GM04504 (cell line): Measurements from ENCODE around the gene AEN.
A peak's percentile ranks its signal among the peaks of the same experiment; 100 is the strongest.

Experiments used
- DNase-seq: peaks from one replicate; pipeline ENCODE4 v3.0.0-alpha.2; 2012; ENCODE audit warnings: low read depth

The AEN gene

DNA sequence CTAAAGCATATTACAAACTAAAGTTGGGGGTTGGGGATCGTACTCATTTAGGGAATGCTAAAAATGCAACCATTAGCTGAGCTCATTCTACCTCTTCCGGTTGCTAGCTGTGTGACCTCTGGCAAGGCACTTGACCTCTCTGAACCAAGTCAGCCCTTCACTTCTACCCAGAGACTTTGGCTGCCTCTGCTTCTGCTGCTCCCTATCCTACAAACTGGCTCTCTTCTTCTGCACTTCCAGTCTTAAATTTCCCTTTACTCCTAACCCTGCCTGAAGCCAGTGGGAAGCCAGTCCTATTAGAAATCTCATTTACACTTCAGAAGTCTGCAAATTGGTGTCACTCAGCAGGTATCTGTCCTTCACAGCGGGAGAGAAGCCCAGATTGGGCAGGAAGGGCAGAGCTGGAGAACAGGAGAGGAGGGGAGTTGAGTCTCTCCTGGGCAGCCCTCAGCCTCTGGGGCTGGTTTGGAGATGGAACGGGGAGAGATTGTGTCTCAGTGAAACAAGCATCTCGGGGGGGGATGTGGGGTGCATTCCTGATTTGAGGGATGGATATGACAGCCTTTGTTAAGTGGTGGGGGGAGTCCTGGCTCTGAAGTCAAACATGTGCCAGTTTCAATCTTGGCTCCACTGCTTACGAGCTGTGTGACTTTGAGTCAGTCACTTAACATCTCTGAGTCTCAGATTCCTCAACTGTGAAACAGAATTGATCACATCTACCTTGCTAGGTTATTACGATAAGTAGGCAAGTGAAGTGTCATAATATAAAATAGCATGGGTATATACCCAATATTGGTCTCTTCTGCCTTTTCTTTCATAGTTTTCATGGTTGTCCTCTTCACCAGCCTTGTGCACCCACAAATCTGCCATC lies 7.8 kb upstream of the AEN start:
- no peak for DNase-seq

DNA sequence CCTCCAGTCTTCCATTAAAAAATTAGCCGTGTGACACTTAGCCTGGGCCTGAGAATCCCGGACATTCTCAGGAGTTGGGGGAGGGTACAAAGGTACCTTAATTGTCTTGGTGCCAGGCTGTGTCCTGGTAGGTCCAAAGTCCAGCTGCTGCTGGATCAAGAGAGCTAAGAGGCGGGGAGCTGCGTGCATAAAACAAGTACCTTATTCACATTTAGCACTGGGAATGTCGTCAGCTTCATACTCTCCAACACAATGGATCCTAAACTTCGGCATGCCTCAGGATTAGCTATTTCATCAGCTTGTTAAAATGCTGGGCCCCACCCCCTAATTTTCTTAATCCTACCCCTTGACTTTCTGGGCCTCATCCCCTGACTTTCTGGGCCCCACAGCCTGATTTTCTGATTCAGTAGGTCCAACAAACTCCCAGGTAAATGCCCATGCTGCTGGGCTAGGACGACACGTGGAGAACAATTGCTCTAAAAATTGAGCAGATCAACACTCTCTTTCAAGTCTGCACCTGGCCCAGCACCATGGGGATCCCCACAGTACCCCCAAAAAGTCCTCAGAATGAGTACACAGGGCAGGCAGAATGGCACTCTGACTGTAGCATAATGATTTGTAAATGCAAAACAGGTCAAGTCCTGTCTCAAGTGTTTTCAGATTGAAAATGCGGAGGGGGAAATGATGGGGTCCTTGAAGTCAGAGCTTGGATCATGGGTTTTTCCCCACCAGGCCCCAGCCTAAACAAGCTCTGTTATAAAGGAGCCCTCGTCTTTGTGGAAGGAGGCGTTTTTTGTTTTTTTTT lies 5.6 kb upstream of the AEN start:
- no peak for DNase-seq

DNA sequence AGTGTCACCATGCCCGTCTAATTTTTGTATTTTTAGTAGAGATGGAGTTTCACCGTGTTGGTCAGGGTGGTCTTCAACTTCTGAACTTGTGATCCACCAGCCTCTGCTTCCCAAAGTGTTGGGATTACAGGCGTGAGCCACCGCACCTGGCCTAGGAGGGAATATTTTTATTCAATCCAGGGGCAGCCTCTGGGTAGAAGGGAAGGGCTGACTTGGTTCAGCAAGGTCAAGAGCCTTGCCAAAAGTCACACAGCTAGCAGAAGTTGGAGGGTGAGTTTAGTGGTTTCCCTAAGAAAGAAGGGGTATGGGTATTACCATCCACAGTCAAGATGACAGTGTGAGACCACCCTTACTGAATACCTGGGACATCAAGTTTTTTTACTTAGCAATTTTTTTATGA lies 4.9 kb upstream of the AEN start:
- DNase-seq: no peak

DNA sequence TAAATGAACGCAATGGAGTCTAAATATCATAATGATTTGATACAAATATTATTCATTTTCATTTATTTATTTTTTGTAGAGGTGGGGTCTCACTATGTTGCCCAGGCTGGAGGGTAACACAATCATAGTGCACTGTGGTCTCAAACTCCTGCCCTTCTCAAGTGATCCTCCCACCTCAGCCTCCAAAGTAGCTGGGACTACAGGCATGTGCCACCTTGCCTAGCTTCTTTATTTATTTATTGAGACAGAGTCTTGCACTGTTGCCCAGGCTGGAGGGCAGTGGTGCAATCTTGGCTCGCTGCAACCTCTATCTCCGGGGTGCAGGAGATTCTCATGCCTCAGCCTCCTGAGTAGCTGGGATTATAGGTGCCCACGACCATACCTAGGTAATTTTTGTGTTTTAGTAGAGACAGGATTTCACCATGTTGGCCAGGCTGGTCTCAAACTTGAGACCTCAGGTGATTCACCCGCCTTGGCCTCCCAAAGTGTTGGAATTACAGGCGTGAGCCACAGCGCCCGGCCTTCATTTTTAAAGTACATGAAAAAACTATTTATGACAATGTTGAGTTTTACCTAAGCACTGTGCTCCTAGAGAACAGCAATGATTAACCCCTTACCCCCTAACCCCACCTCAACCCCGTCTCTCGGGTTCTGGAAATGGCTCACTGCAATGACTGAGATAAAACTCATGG lies 4.0 kb upstream of the AEN start:
- DNase-seq: no peak

DNA sequence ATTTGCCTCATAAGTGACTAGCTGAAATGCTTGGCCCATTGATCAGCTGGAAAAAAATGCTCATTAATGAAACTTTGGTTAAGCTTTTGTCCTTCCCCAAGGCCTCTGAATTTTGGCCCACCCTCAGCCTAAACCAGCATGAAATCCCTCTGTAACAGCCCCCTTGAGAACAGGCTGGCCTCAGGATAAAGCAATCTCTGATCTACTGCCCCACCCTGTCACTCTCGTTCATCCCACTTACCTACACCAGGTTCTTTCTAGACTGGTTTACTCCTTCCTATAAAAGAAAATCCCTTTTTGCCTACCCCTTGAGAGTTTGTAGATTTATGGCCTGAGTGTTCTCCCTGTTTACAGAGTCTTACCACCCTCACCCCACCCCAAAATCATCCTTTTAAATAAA lies 3.4 kb upstream of the AEN start:
- DNase-seq: no peak

DNA sequence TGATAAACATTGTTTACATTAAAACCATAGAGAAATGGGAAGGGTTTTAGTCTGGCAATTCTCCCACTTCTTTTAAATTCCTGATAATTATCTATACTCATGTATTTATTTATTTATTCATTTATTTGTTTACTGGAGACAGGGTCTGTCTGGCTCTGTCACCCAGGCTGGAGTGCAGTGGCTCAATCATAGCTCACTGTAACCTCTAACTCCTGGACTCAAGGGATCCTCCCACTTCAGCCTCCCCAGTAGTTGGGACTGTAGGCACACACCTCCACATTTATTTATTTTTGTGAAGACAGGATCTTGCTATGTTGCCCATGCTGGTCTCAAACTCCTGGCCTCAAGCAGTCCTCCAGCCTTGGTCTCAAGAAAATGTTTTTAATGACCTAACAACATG lies 2.5 kb upstream of the AEN start:
- no peak for DNase-seq

DNA sequence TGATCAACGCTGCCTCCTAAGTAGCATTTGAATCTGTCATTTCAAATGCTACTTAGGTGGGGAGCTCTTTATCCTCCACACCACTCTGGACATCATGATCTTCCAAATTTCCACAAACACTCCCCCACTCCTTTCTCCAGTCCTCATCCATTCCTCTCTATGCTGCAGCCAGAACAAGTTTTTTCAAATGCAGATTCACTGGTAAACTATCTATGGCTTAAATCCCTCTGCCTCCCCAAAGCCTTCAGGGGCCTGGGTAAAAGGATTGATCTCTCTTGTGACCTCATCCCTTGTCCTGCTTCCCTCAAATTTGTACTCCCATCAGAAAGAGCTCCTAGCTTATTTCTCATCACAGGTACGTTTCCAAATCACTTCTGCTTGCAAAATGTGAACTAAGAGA lies 1.3 kb upstream of the AEN start:
- no peak for DNase-seq

DNA sequence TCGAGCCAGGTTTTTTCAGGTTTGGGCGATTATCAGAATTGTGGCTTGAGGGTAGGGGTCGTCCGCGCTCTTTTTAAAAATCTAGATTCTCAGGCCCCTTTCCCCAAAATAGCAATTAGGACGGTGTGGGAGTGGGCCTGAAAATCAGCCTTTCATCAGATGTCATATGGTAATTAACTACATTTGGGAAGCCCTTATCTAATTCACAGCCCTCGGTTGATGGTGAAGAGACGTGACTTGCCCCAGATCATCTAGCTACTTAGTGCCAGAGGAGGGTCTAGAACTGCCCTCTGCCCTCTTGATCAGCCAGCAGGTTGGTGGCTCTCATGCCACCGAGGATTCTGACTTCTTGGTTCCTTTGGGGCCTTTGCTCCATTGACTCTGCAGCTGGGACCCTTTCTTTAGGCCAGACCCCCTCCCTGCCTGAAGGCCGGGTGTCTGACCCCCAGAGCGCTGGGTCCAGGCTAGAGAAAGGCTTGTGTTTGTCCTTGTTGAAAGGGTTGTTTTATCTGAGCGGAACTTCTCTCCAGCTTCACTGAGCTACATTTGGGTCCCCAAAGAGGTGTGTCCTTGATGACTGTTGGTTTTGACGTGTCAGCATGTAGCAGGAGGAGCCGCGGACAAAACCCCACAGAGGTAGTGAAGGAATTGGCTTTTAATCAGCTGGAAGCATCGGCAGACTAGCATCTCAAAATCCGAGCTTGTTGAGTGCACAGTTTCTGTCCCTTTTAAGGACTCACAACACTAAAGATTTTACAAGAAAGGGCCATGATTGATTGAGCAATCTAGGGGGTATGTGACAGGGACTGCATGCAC lies 857 bp downstream of the AEN start:
- DNase-seq: no peak

DNA sequence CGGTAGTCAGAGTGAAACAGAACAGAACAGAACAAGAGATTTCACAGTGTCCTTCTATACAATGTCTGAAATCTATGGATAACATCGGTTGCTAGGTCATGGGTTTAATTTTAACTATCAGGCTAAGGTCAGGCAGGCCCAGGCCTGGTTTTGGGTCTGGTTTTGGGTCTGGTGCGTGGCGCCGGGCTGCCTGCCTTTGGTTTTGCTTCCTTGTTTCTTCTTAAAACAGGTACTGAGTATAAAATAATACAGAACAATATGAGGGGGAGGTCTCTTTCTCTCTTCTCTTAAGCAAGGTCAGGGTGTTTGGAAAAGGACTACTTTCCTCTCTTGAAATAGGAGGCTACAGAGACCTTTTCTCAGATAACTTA lies 1.4 kb downstream of the AEN start:
- DNase-seq: no peak

DNA sequence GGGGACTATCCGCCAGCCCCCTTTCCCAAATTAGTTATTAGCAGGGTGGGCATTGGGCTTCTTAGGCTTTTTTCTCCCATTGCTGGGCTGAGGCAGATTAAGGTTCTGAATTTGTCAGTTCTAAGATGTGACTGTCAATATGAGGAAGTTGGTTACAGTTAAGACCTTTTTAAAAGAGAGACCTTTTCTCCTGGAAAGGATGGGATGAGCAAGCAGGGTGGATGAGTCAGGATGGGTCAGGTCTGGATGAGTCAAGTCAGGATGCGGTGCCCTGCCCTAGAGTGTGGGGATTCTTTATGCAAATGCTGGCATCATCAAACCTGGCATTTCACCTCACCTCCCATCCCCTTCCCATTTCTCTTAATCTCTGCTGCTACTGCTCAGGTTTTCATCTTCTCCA lies 1.9 kb downstream of the AEN start:
- peak; percentile 64 for DNase-seq

DNA sequence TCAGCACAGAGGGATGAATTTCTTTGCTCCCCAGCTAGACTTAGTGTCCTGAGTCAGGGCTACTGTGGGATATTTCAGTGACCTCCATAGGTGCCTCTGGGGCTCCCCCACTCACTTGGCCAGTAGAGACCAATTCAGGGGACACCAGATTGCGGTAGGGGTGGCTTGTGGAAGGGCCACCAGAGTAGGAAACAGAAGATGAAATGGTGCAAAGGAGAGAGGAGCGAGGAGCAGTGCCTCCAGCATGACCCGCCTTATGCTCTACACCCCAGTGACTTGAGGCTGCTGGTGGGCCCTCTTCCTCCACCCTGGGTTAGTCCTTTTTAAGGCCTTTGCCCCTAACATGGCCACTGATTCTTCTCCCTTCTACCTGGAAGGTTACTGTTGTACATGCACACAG lies 2.5 kb downstream of the AEN start:
- DNase-seq: no peak

DNA sequence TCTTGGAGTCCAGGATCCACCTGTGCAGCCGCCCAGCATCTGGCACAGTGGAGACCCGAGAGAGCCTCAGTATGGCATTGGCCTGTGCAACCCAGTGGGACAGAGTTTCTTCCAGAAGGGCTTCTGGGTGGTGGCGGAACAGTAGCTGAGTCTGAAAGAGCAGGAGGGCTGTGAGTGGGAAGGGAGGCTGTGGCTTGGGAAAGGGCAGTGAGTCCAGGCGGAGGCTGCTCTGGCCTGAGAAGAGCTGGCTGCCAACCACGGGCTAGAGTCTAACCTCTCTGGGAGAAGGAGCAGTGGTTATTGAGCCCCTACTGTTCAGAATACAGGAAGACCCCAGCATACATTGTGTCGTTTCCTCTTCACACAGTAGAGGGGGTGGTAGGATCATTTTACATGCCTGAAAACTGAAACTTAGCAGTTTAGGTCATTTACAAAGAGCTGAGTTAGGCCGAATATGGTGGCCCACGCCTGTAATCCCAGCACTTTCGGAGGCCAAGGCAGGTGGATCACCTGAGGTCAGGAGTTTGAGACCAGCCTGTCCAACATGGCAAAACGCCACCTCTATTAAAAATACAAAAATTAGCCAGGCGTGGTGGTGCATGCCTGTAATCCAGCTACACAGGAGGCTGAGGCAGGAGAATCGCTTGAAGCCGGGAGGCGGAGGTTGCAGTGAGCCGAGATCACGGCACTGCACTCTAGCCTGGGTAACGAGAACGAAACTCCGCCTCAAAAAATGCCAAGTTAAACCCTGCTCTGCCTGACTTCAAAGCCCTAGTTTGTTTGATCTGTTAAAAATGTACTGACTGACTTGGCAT lies 3.2 kb downstream of the AEN start:
- DNase-seq: no peak

DNA sequence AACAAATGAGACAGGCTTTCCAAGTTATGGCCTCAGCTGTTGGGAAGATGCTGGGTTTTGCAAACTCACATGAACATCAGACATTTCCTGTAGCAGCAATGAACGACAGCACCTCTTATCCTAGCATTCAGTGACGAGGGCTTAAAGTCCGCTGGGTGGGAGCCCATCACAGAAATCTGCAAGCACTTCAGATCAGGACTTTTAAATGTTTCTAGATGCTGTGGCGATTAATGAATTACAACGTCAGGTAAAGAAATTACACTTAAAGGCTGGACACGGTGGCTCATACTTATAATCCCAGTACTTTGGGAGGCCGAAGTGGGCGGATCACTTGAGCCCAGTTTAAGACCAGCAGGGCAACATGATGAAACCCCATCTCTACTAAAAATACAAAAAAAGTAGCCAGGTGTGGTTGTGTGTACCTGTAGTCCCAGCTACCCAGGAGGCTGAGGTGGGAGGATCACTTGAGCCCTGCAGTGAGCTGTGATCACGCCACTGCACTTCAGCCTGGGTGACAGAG lies 3.9 kb downstream of the AEN start:
- DNase-seq: no peak

DNA sequence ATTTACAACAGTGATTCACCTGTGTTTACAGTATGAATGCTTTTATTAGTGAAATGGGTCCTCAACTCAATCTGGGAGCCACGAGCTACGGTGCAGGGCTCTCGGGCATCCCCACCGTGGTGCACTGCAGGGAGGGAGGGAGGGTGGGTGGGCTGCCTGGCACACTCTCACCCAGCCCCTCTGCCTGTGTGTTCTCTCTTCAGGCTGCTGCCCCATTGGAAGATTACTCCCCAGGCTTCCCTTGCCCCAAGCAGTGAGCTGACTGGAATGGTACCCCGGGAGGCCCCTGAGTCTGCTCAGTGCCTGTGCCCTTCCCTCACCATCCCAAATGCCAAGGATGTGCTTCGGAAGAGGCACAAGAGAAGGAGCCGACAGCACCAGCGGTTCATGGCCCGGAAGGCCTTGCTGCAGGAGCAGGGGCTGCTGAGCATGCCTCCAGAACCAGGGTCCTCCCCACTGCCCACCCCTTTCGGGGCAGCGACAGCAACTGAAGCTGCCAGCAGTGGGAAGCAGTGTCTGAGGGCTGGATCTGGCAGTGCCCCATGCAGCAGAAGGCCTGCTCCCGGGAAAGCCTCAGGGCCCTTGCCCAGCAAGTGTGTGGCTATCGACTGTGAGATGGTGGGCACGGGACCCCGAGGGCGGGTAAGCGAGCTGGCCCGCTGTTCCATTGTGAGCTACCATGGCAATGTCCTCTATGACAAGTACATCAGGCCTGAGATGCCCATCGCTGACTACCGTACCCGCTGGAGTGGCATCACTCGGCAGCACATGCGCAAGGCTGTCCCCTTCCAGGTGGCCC lies 5.0 kb downstream of the AEN start:
- DNase-seq: no peak

DNA sequence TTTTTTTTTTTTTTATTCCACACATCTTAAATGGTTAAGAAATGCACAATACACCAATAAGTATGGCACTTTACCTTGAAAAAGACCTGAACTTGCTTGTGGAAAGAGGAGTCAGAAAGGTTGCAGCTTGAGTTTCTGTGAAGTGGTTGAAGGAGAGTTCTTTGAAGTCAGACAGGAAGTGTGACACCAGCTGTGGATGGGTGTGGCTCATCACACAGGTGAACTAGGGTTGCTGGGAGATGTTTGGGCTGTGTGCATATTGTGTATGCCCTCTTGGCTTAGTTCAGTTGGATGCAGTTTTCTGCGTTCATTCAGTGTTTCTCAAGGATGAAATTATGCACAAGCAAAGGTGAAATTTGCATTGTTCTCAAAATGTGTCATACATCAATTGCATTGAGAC lies 6.3 kb downstream of the AEN start:
- DNase-seq: no peak

DNA sequence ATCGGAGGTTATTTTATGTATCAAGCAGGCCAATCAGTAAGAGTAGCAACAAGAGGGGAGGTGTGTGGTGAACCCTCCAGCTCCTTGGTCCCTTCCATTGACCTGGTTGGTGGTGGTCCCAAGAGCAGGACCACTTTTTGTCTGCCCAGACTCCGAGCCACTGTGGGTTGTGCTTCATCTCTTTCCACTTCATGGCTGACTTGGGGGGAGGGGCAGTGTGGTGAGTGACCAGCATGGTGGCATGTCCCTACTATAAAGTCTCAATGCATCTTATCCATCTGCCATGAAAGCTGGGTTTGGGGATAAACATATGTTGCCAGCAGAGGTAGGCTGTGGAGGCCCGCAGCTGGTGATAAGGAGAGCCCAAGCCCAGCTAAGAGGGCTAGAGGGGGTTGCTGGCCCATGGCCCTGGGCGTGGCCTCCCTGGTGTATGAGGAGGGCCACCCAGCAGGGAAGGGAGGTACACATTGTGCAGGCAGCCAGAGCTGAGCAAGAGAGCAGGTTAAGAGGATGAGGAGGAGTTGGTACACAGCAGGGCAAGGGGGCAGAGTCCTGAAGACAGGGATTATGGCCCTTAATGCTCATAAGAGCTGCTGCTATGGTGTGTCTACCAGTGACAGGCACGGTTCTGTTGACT lies 7.0 kb downstream of the AEN start:
- DNase-seq: no peak

DNA sequence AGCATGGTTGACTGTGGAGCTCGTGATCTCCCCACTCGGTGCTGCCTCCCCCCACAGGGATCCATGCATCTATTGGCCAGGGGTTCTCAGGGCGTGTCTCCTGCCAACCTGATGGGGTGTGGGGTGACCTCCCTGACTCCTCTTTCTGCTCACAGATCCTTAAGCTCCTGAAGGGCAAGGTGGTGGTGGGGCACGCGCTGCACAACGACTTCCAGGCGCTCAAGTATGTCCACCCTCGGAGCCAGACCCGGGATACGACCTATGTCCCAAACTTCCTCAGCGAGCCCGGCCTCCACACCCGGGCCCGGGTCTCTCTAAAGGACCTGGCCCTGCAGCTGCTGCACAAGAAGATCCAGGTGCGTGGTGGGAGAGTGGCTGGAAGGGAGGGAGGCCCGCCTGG lies 7.9 kb downstream of the AEN start:
- DNase-seq: no peak

DNA sequence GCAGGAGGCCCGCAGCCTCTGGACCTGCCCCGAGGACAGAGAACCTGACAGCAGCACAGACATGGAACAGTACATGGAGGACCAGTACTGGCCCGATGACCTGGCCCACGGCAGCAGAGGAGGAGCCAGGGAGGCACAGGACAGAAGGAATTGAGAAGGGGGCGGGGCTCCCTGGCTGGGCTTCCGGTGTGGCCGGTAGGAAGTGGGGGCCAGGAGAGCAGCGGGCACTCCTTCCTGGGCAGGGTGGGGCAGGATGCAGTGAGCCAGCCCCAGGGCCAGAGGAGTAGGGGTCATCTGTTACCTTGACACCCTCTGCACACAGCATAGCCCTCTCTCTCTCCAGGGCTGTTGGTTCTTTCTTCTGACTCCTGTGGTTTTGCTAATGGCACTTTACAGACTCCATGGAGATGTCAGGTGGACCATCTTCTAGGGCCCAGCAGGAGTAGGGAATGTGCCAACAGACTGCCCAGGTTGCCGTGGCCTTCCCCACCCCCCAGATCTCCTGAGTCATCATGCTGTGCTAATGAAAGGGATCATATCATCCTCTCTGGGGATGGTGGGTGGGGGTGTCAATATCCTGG lies 9.1 kb downstream of the AEN start:
- DNase-seq: no peak

DNA sequence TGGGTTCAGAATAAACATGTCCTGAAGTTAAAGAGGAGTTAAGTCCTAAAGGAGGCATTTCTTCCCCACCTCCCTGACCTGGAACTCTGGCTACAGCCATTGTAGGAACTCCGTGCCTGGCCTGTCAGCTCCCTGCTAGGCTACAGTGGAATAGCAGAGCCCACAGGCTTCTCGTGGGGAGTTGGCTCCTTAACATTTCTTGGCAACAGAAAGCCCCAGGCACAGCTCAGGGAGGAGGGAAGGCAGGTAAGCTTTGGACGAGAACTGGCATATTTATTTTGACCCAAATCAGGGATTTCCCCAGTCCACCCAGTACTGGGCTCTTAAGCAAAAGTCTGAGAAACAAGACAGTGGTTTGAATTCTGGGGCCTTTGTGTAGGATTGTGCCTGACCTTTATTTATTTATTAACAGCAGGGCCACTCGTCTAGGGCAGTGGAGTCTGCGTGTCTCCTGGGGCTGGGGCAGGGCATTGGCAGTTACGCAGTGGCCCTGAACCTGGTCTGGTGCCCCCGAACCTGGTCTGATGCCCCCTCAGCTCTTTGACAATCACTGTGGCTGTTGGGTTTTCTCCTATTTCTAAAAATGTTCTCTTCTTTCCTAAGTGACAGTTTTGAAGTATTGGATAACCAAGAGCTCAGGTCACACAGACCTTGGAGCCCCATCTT lies 9.8 kb downstream of the AEN start:
- DNase-seq: no peak
